HG03354 (cell line): ENCODE results near the gene FAT1.
"Not testable (repeated sequence)": the region's sequence is repeated elsewhere in the genome, so short reads cannot be mapped to it uniquely, and the experiment has no call there.

Source experiments
- ATAC-seq: cut with Tn5 transposase; IDR thresholded peaks from one replicate; pipeline ENCODE4 v1.9.1; 2021; ENCODE audit warnings: mild to moderate bottlenecking; ENCODE audit not compliant: unreplicated experiment, poor library complexity, severe bottlenecking

The FAT1 gene

GRCh38 chr4:186723292-186724057, at the start of gene FAT1:
FAT1 (minus strand) TSS chr4:186723856; CDS start chr4:186709827, 14,029 bp downstream.
- no peak for ATAC-seq

- ATAC-seq = no peak
These were observed 49.4 kb upstream of the FAT1 start for GRCh38 chr4:186772936-186773487.

DNA sequence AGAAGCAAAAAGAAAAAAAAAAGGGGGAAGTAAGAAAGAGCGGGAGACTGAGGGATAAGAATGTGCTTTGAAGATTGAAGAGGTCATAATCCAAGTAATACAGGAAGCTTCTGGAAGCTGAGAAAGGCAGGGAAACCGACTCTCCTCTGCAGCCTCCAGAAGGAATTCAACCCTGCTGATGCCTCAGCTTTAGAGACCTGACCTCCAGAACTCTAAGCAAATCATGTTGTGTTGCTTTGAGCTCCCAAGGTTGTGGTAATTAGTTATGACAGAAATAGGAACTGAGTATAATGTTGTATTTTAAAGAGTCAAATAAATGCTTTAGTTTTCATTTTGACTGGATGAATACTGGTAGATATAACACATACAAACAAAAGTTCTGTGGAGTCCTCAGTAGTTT, 48.0 kb upstream of the FAT1 start:
- no peak for ATAC-seq

- no peak for ATAC-seq
These were observed 47.0 kb upstream of the FAT1 start for GRCh38 chr4:186770481-186771175.

DNA sequence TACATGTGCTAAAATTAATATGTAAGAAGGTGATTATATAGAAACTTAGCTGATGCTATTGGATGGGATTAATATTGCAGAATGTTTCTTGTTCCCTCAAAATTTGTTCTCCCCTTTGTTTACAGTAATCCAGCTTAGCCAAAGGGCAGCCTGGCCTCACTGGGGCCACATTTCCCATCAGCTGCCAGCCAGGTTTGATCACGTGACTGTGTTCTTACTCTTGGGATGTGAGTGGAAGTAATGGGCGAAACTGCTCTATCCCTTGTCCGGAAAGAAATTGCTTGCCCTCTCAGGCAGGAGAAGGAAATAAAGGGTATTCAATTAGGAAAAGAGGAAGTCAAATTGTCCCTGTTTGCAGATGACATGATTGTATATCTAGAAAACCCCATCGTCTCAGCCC, 44.1 kb upstream of the FAT1 start:
- ATAC-seq = no peak

- ATAC-seq = no peak
These were observed 42.3 kb upstream of the FAT1 start for GRCh38 chr4:186765673-186766546.

DNA sequence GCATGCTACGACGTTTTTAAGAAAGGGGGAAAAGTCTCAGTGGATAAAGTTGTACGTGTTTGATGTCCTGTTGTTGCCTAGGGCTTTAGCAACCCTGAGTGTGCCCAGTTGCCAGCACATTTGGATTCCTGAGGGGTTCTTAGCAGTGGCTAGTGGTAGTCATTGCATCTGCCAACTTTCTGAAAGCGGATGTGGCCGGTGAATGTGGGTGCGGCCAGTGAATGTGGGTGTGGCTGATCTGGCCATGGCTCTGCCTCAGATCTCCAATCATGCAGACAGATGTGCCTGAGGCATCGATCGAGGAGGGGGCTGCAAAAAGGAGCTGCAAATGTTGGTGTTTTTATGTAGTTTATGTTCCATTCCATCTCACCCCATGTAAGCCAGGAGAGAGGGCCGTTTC, 41.5 kb upstream of the FAT1 start:
- ATAC-seq = no peak

- no peak for ATAC-seq
These were observed 40.8 kb upstream of the FAT1 start for GRCh38 chr4:186764457-186764856.

DNA sequence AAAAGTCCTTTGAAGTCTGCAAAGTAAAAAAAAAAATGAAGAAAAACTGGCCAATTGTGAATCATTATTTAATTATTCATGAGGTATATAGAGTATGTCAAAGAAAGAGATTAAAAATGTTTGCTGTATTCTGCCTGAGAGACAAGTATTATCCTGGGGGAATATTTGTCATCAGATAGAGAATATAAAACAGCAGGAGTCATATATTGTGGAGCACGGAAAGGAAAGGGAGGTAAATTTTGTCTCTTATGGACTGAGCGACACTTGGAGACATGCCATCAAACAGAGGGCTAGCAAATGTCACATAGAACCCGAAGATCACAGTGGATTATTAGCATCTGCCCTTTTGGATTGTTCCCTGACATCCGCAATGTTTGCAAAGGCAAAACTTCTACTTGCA, 39.2 kb upstream of the FAT1 start:
- ATAC-seq = no peak

DNA sequence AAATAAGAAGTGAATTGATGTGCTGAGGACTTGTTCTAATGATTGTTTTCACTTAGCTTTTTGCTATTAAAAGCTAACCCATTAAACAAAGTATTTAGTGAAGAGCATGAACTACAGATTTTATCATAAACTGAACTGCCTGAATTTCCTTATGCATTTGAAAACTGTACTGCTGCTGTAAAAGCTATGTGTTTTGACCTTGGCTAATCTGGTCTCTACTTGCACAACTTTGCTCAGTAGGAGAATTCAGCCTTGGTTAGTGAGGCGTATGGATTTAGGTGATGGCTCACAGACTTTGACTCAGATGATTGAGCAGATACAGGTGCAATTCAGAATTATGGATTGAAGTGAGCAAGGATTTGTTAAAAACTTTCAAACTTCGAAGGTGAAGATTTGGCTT, 38.7 kb upstream of the FAT1 start:
- no peak for ATAC-seq

GRCh38 chr4:186761956-186762355, 38.3 kb upstream of the FAT1 start:
- not testable (repeated sequence) for ATAC-seq

GRCh38 chr4:186761393-186761792, 37.7 kb upstream of the FAT1 start:
- no peak for ATAC-seq

- no peak for ATAC-seq
These were observed 36.9 kb upstream of the FAT1 start for GRCh38 chr4:186760576-186760975.

DNA sequence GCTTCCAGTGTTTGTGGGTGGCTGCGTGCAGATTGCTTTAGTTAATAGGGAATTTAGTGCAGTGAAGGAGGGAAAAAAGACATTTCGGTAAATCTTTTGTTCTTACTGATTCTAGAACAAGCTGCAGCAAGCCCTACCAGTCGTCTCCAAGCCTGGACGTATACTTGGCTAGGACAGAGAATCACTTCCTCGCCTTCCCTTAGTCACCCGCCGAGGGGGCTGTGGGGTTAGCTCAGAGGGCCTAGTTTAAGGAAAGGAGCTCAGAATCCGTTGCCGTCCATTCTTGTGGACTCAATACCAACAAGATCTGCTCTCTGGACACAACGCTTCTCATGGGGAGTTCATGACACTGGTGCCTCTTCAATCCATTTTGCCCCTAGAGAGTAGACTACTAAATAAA, 36.3 kb upstream of the FAT1 start:
- no peak for ATAC-seq

GRCh38 chr4:186758929-186759682, 35.5 kb upstream of the FAT1 start:
- no peak for ATAC-seq

DNA sequence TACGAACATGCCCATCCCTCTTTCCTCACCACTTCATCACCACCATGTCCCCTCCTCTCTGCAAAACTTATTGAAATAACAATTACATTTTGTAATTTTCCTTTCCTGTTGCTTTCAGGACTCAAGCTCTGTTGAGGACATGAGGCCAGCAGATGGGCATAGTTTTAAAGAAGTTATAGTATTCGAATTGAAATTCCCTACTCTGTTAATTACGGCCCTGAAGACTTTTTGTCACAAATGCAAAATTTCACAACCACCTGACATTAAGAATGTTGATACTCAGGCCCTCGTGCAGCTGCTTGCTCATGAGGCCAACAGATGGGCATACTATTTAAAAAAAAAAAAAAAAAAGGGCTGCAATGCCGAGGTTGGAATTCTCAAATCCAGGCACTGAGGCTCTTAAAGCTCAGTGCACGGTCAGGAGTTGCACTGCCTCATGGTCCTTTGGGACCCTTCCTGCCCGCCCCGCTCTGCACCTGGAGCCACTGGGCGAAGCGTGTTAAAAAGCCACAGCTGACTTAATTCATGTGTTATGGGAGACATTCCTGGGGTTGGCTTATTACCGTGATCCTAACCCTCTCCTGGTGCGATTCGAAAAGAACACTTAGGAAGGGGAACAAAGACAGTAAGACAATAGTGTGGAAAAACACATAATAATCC, 34.2 kb upstream of the FAT1 start:
- ATAC-seq = no peak

DNA sequence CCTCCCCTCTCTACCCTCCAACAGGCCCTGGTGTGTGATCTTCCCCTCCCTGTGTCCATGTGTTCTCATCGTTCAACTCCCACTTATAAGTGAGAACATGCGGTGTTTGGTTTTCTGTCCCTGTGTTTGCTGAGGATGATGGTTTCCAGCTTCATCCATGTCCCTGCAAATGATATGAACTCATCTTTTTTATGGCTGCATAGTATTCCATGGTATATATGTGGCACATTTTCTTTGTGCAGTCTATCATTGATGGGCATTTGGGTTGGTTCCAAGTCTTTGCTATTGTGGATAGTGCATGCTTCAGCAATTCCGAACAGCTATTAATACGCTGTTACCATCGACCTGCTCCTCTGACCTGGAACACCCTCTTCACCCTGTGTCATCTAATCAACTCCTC, 32.9 kb upstream of the FAT1 start:
- ATAC-seq = not testable (repeated sequence)

DNA sequence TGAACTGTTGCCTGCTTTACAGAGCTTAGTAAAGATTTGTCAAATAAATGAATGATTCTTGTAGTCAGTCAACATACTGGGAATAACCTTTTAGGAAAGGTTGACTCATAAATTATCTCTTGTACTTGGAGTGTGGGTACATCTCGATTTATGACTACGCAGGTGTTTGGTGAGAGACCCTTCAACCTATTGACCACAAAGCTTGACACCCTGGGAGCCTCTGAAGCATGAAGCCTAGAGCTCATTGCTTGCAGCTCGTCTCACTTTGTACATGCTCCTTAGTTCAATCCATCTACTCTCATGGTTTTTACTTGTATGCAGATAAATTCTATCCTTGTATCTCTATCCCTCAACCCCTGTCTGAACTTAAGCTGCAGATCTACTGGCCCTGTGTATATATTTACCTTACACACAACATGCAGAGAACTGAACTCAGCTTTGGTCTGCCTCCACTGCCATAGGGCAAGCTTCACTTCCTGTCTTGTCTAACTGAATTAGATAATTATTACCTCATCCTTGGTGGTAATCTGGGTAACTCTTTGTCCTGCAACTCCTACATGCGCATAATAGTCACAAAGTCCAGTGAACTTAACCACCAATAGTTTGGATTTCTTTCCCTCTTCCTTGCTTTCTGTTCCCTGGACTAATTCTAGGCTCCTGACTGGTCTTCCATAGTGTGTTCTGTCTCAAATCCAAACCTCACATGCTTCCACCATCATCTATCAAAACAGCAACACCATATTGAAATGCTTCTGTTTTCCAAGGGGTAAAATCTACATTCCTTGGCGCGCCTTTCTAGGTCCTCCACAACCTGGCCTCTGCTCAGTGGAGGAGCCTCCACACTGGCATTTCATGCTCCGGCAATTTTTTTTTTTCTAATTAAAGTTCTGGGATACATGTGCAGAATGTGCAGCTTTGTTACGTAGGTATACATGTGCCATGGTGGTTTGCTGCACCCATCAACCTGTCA, 32.2 kb upstream of the FAT1 start:
- ATAC-seq = peak; percentile 87
